ENCODE measurements around the gene FCHSD2. TPM values are rescaled to one million over a fixed set of nuclear protein-coding genes. Genes with fewer than 3 reads are reported as not detected.

The FCHSD2 gene
- total and polyA plus RNA-seq, 2 of the 13 experiments (the other 11 are each of a cell fraction or from before 2014, with no cell fraction given), result 20.5 to 24.8 TPM

DNA sequence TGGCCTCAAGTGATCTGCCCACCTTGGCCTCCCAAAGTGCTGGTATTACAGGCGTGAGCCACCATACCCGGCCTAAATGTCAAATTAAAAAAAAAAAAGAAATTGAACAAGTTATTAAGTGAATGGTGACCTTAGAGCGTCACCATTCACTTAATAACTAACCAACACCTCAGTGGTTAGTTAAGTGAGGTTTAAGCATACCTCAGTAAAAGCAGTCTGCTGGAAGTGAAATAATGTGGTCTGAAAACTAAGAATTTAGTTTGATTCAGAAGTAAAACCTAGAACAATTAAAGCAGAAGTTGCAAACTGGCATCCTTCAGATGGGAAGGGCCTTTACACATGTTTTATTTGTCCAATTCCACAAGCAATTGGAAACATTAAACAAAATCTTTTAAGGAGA is 71.5 kb downstream of the FCHSD2 start:
- TF ChIP-seq NCOA5 (CRISPR knock-in tag; IDR thresholded peaks at IDR 0.05) (no peak), ZNF335 (CRISPR knock-in tag; IDR thresholded peaks at IDR 0.05) (no peak), ZNF563 (CRISPR knock-in tag; IDR thresholded peaks at IDR 0.05) (no peak), JDP2 (CRISPR knock-in tag; IDR thresholded peaks at IDR 0.05; ENCODE audit: borderline replicate concordance) (no peak)
- TF ChIP-seq, protein P1, sequence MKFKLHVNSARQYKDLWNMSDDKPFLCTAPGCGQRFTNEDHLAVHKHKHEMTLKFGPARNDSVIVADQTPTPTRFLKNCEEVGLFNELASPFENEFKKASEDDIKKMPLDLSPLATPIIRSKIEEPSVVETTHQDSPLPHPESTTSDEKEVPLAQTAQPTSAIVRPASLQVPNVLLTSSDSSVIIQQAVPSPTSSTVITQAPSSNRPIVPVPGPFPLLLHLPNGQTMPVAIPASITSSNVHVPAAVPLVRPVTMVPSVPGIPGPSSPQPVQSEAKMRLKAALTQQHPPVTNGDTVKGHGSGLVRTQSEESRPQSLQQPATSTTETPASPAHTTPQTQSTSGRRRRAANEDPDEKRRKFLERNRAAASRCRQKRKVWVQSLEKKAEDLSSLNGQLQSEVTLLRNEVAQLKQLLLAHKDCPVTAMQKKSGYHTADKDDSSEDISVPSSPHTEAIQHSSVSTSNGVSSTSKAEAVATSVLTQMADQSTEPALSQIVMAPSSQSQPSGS (CRISPR knock-in tag; IDR thresholded peaks at IDR 0.05), result no peak
- TF ChIP-seq, protein P2, sequence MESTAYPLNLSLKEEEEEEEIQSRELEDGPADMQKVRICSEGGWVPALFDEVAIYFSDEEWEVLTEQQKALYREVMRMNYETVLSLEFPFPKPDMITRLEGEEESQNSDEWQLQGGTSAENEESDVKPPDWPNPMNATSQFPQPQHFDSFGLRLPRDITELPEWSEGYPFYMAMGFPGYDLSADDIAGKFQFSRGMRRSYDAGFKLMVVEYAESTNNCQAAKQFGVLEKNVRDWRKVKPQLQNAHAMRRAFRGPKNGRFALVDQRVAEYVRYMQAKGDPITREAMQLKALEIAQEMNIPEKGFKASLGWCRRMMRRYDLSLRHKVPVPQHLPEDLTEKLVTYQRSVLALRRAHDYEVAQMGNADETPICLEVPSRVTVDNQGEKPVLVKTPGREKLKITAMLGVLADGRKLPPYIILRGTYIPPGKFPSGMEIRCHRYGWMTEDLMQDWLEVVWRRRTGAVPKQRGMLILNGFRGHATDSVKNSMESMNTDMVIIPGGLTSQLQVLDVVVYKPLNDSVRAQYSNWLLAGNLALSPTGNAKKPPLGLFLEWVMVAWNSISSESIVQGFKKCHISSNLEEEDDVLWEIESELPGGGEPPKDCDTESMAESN (CRISPR knock-in tag; conservative IDR thresholded peaks at IDR 0.05), result no peak
- intact Hi-C loops (cut with micrococcal nuclease; ENCODE audit: unreplicated experiment), result no loop called here
- Histone ChIP-seq H3K27me3 (ENCODE audit: control insufficient read depth in 1 of 2, insufficient read depth in 2 of 2, low read length in 2 of 2) (no peaks in the 10 kb centered on the region), H3K4me3 (replicated peaks in 1 of 3; ENCODE audit: insufficient read depth in 1 of 3, low read depth in 2 of 3, low read length in 3 of 3) (no peak overlapping the region), H2AFZ (ENCODE audit: low read length) (no peak overlapping the region), H3K27ac (ENCODE audit: extremely low read length, insufficient read depth, low read length) (no peak overlapping the region), H3K79me2 (ENCODE audit: insufficient read depth, low read length) (peaks cover 69% of the 10 kb centered on the region), H3K9ac (ENCODE audit: insufficient read depth, low read depth, low read length) (no peak overlapping the region), H3K36me3 (replicated peaks in 1 of 2; ENCODE audit: control insufficient read depth in 1 of 2, insufficient read depth in 2 of 2, low read length in 2 of 2) (no peaks in the 10 kb centered on the region), H3K4me2 (ENCODE audit: low read depth, low read length) (no peak overlapping the region), H4K20me1 (ENCODE audit: insufficient read depth, low read length) (peaks cover 19% of the 10 kb centered on the region), H3K4me1 (ENCODE audit: insufficient read depth, low read length) (peaks cover 28% of the 10 kb centered on the region), H3K9me3 (ENCODE audit: low read length) (no peaks in the 10 kb centered on the region)
- in situ Hi-C loops (cut with HindIII; ENCODE audit: extremely low pct_ligation_motif_present, low pct_unique_long_range_greater_than_20kb), result no loop called here
- 95% methylated on average over 3 of the region's 3 CpGs for WGBS (ENCODE audit: low lambda C conversion rate)
- no peak for FAIRE-seq
- ChIA-PET POLR2A (no interaction called here), CTCF (ENCODE audit: low intra/inter-chr PET ratio, low total read pairs) (no interaction called here)
- no peak for DNase-seq (ENCODE audit: low spot score)
- no TSS peak for BruUV-seq (replicated peaks)
- no peak for ATAC-seq
